PC-3 (cell line): Measurements from ENCODE around the gene PLCD1. TPM values are rescaled to one million over a fixed set of nuclear protein-coding genes. Genes with fewer than 3 reads are reported as not detected.

Experiments used
- ATAC-seq: fragments of 200-7000 bp; cut with Tn5 transposase; 2 replicates; pipeline ENCODE4 v1.9.1; 2020; ENCODE audit warnings: mild to moderate bottlenecking, moderate library complexity
- BruUV-seq: library from RNA; stranded (reverse); fragments of 400-500 nt; replicated peaks from 2 replicates; lab custom pipeline; 2021; lab: Mats Ljungman, UMichigan
- CTCF ChIA-PET: fragments of 300-600 bp; sonication (Branson Sonifier 250); formaldehyde crosslinking; loops from one replicate; lab custom pipeline; 2022; ENCODE audit warnings: antibody characterized with exemption; lab: Charles Lee
- POLR2A ChIA-PET: fragments of 300-600 bp; sonication (Branson Sonifier 250); formaldehyde crosslinking; loops from one replicate; lab custom pipeline; 2022; ENCODE audit warnings: antibody characterized with exemption; ENCODE audit not compliant: unreplicated experiment; lab: Charles Lee
- DNase-seq: peaks from one replicate; pipeline ENCODE4 v3.0.0-alpha.2; 2015
- H2AFZ ChIP-seq: fragments of 300-600 bp; sonication (generic); 2 replicates; pipeline ENCODE4 v1.6.0; 2016; ENCODE audit warnings: antibody characterized with exemption, low read length
- H3F3A ChIP-seq: fragments of 300-600 bp; sonication (generic); one replicate; pipeline ENCODE4 v1.6.0; 2017; ENCODE audit warnings: antibody characterized with exemption, low read length, control low read depth, mild to moderate bottlenecking; ENCODE audit not compliant: unreplicated experiment
- H3K27ac ChIP-seq: fragments of 300-600 bp; sonication (generic); 2 replicates; pipeline ENCODE4 v1.5.1; 2016; ENCODE audit warnings: mild to moderate bottlenecking, low read length
- H3K27me3 ChIP-seq: fragments of 300-600 bp; sonication (generic); 2 replicates; pipeline ENCODE4 v1.6.1; 2016; ENCODE audit warnings: low read length, mixed read lengths
- H3K36me3 ChIP-seq: fragments of 300-600 bp; sonication (generic); 2 replicates; pipeline ENCODE4 v1.6.1; 2016; ENCODE audit warnings: low read depth, mixed run types, low read length, mixed read lengths
- H3K4me1 ChIP-seq: fragments of 300-600 bp; sonication (generic); 2 replicates; pipeline ENCODE4 v1.5.1; 2016; ENCODE audit warnings: low read length; ENCODE audit not compliant: insufficient read depth
- H3K4me2 ChIP-seq: fragments of 300-600 bp; sonication (generic); 2 replicates; pipeline ENCODE4 v1.6.0; 2016; ENCODE audit warnings: low read length
- H3K4me3 ChIP-seq: fragments of 300-600 bp; sonication (generic); 2 replicates; pipeline ENCODE4 v1.5.1; 2016; ENCODE audit warnings: mild to moderate bottlenecking, low read length, mixed read lengths
- H3K79me2 ChIP-seq: fragments of 300-600 bp; sonication (generic); 2 replicates; pipeline ENCODE4 v1.6.1; 2017; ENCODE audit warnings: low read length, mixed read lengths
- H3K9ac ChIP-seq: fragments of 300-600 bp; sonication (generic); 2 replicates; pipeline ENCODE4 v1.6.0; 2016; ENCODE audit warnings: mild to moderate bottlenecking, low read length
- H3K9me2 ChIP-seq: fragments of 300-600 bp; sonication (generic); replicated peaks from 2 replicates; pipeline ENCODE4 v1.6.1; 2016; ENCODE audit warnings: mixed run types, low read length, mixed read lengths
- H3K9me3 ChIP-seq: fragments of 300-600 bp; sonication (generic); 2 replicates; pipeline ENCODE4 v1.6.1; 2016; ENCODE audit warnings: low read length, mixed read lengths
- H4K20me1 ChIP-seq: fragments of 300-600 bp; sonication (generic); 2 replicates; pipeline ENCODE4 v1.6.1; 2016; ENCODE audit warnings: low read length, mixed read lengths
- EZH2 ChIP-seq: fragments of 300-600 bp; sonication (generic); IDR thresholded peaks from one replicate; pipeline ENCODE4 v1.6.1; 2017; ENCODE audit warnings: antibody characterized with exemption, mild to moderate bottlenecking, low read length; ENCODE audit not compliant: unreplicated experiment
- EZH2phosphoT487 ChIP-seq: fragments of 300-600 bp; sonication (generic); IDR thresholded peaks from 2 replicates; pipeline ENCODE4 v1.6.1; 2018; ENCODE audit warnings: mild to moderate bottlenecking, antibody characterized with exemption, low read length, borderline replicate concordance
- intact Hi-C: fragments of 100-400 bp; cut with micrococcal nuclease; formaldehyde crosslinking; loops from 2 replicates; pipeline ENCODE4 v1.9.0; 2023
- total RNA-seq: library from RNA; depleted of rRNA; stranded (reverse); fragments of >200 nt; gene quantifications from 2 replicates; pipeline ENCODE4 v1.2.3, GENCODE V29; 2014
- TF ChIP-seq, protein P1 (sequence below): fragments of 300-600 bp; sonication (generic); conservative IDR thresholded peaks from 2 replicates; pipeline ENCODE4 v1.5.1; 2017; ENCODE audit warnings: antibody characterized with exemption, low read depth, mild to moderate bottlenecking, low read length

PLCD1 gene
- total RNA-seq, 1 experiment from 2014 or later: 18.5 TPM

DNA sequence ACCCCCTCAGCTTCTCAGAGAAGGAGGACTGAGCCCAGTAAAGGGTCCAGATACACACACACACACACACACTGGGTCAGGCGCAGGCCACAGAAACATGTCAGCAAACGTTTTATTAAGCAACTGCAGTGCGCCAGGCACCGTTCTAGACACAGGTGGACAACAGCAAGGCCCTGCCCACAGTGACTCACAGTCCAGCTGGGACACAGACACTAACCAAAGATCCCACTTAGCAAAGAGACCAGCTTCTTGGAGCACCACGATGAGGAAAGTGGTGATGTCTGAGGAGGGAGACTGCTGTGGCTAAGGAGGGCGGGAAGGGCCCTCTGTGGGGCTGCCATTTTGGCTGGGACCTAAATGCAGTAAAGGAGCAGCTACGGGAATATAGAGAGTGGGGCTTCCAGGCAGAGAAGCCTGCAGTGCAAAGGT lies 41.7 kb downstream of the PLCD1 start:
- H3K36me3 ChIP-seq: no peaks in the 10 kb centered on the region
- POLR2A ChIA-PET: no interaction called here
- H3K27me3 ChIP-seq: no peaks in the 10 kb centered on the region
- intact Hi-C loops: no loop called here
- H4K20me1 ChIP-seq: no peaks in the 10 kb centered on the region
- no peaks in the 10 kb centered on the region for H3F3A ChIP-seq
- H3K27ac ChIP-seq: no peak overlapping the region; the same call in 1 of the 2 replicates
- DNase-seq (peak; percentile 11), ATAC-seq (no peak)
- CTCF ChIA-PET: no interaction called here
- H3K4me2 ChIP-seq: no peak overlapping the region
- H3K79me2 ChIP-seq: no peaks in the 10 kb centered on the region
- H3K4me3 ChIP-seq: no peak overlapping the region
- no peaks in the 10 kb centered on the region for H3K9me3 ChIP-seq
- peaks cover 36% of the 10 kb centered on the region for H3K4me1 ChIP-seq
- no TSS peak for BruUV-seq
- H2AFZ ChIP-seq: no peak overlapping the region
- no peak overlapping the region for H3K9ac ChIP-seq
- TF ChIP-seq EZH2phosphoT487: no peak
- no peak for TF ChIP-seq EZH2
- TF ChIP-seq, protein P1, sequence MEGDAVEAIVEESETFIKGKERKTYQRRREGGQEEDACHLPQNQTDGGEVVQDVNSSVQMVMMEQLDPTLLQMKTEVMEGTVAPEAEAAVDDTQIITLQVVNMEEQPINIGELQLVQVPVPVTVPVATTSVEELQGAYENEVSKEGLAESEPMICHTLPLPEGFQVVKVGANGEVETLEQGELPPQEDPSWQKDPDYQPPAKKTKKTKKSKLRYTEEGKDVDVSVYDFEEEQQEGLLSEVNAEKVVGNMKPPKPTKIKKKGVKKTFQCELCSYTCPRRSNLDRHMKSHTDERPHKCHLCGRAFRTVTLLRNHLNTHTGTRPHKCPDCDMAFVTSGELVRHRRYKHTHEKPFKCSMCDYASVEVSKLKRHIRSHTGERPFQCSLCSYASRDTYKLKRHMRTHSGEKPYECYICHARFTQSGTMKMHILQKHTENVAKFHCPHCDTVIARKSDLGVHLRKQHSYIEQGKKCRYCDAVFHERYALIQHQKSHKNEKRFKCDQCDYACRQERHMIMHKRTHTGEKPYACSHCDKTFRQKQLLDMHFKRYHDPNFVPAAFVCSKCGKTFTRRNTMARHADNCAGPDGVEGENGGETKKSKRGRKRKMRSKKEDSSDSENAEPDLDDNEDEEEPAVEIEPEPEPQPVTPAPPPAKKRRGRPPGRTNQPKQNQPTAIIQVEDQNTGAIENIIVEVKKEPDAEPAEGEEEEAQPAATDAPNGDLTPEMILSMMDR: no peak
- H3K9me2 ChIP-seq: no peaks in the 10 kb centered on the region

DNA sequence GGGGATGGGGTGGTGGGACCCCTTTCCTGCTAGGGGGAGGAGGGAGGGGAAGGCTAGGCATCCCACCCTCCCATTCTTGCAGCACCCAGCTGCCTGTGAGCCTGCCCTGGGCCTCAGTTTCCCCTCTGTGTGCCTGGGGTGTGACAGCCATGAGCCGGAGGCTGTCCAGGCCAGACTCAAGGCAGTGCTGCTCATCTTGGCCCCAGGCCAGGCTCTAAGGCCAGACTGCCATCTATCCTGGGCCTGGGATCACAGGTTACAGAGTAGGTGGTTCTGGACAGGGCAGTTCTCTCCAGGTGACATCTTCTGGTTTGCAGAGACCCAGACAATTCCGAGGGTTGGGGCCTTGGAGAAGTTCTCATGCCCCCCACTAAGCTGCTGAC lies 42.1 kb downstream of the PLCD1 start:
- H3K4me3 ChIP-seq: no peak overlapping the region
- H3F3A ChIP-seq: no peaks in the 10 kb centered on the region
- H3K4me2 ChIP-seq: peak overlapping the region; percentile 24; the same call in 1 of the 2 replicates
- H2AFZ ChIP-seq: no peak overlapping the region
- H3K79me2 ChIP-seq: no peaks in the 10 kb centered on the region
- no TSS peak for BruUV-seq
- ChIA-PET POLR2A (no interaction called here), CTCF (no interaction called here)
- TF ChIP-seq, protein P1: no peak
- TF ChIP-seq EZH2 (no peak), EZH2phosphoT487 (no peak)
- intact Hi-C loops: no loop called here
- no peaks in the 10 kb centered on the region for H3K27me3 ChIP-seq
- DNase-seq (no peak), ATAC-seq (no peak)
- H3K36me3 ChIP-seq: no peaks in the 10 kb centered on the region
- H3K9me3 ChIP-seq: no peaks in the 10 kb centered on the region
- H3K27ac ChIP-seq: peak overlapping the region; percentile 18; the same call in 1 of the 2 replicates
- H4K20me1 ChIP-seq: no peaks in the 10 kb centered on the region
- no peaks in the 10 kb centered on the region for H3K9me2 ChIP-seq
- peaks cover 31% of the 10 kb centered on the region for H3K4me1 ChIP-seq
- H3K9ac ChIP-seq: no peak overlapping the region

DNA sequence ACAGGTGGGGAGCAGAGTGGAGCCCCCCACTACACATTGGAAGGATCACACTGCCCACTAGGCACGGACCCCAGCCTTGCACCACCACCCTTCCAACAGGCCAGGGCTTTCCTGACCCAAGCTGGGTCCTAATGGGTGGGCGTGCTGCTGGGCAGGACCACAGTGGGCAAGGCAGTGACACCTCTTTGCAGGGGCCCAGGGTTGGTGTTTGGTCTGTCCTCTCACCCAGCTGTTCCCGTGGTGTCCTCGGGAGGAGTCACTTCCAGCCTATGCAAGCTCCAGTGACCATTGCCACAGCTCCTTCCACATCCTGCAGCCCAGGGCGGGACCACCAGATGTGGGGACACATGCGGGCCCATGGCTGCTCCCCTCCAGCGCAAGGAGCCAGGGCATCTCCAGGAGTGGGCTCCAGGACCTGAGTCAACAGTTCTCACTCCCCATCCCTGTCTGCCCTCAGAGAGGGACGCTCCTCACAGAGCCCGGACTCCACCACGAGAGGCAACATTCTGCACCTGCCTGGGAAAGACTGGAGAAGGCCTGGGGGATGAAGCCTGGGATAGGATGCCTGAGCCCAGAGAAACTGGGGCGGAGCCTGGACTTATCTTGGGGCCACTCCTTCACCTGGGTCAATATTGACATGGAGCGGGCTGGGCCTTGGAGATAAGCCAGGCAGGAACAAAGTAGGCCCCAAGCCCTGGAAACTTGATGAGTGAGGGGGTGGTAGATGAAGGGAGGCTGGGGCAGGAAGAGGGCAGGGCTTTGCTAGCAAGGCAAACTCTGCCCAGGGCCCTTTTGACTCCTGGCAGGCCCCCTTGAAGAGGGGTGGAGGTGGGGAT lies 42.7 kb downstream of the PLCD1 start:
- Histone ChIP-seq H3K27me3 (no peaks in the 10 kb centered on the region), H3K36me3 (no peaks in the 10 kb centered on the region), H3K9ac (no peak overlapping the region), H4K20me1 (no peaks in the 10 kb centered on the region), H3K27ac (peak overlapping the region; percentile 18; the same call in 1 of the 2 replicates), H3K4me1 (peaks cover 30% of the 10 kb centered on the region), H3K4me3 (no peak overlapping the region), H3K9me3 (no peaks in the 10 kb centered on the region), H3K79me2 (no peaks in the 10 kb centered on the region), H3K4me2 (peak overlapping the region; percentile 24), H2AFZ (no peak overlapping the region), H3F3A (no peaks in the 10 kb centered on the region), H3K9me2 (no peaks in the 10 kb centered on the region)
- TF ChIP-seq, protein P1: no peak
- TF ChIP-seq EZH2phosphoT487 (no peak), EZH2 (no peak)
- BruUV-seq: no TSS peak
- intact Hi-C loops: no loop called here
- POLR2A ChIA-PET: no interaction called here
- DNase-seq (peak; percentile 86), ATAC-seq (peak; percentile 82)
- CTCF ChIA-PET: interaction anchor here (2.0 kb wide), 1 partner anchor 10 kb away, joined by 4 read pairs; no protein-coding TSS in a partner anchor
